ENCODE results near the gene ARHGEF7.

Gene ARHGEF7

GRCh38 chr13:111202156-111202621, 87.1 kb downstream of the ARHGEF7 start:
- DNase-seq (ENCODE audit: low spot score): no peak

GRCh38 chr13:111202745-111203144, 87.6 kb downstream of the ARHGEF7 start:
- peak; percentile 58 for DNase-seq (ENCODE audit: low spot score)

- no peak for DNase-seq (ENCODE audit: low spot score)
Measured at GRCh38 chr13:111203736-111204389, 88.8 kb downstream of the ARHGEF7 start.

DNA sequence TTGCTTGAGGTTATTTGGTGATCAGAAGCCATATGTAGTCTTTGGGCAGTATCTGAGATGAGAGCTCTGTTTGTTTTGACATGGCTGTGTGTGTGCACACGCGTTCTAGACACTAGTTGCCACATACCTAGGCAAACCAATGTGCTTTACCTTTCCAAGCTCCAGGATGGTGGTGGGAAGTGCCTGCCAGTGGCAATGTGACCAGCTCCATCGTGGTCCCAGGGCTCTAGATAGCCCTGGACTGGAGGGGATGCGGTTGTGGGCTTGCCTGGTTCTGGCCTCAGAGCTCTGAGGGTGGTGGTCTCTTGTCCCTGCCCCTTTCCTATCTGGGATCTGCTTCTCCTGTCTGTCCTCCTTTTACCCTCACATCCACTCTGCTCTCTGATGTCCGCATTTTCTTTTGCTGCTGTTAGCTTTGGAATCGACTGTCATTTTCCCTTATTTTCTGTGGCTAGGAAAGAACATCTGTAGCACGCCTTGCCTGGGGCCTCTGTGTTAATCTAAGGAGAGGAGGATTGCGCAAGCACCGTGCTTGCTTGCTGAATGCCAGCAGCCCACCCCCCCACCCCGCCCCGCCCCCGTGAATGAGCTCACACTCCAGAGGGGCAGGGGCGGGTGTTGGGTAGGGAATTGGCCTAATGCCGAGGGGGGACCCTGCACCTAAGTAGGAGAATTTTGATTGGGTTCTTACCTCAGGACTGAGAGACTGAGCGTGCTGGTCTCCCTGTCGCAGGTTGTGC, 89.5 kb downstream of the ARHGEF7 start:
- peak; percentile 48 for DNase-seq (ENCODE audit: low spot score)

GRCh38 chr13:111206148-111206547, 91.0 kb downstream of the ARHGEF7 start:
- DNase-seq (ENCODE audit: low spot score): no peak

DNA sequence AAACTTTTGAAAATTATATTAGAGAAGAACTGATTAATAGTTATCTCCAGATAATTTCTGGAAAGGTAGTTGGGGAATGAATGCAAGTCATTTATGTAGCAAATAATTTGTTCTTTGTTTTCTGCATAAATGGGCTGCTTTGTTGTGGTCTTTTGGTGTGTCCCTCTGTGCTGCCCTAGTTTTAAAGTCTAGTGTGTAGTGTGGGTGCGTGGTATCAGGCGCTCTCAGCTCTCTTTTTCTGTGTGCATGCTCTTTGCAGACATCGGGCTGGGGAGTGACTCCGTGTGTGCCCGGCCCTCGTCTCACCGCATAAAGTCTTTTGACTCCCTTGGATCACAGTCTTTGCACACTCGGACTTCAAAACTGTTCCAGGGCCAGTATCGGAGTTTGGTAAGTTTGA, 94.5 kb downstream of the ARHGEF7 start:
- DNase-seq (ENCODE audit: low spot score): no peak

- no peak for DNase-seq (ENCODE audit: low spot score)
Measured at GRCh38 chr13:111210091-111210490, 95.0 kb downstream of the ARHGEF7 start.

GRCh38 chr13:111210544-111211469, 95.7 kb downstream of the ARHGEF7 start:
- DNase-seq (ENCODE audit: low spot score): peak; percentile 90

- no peak for DNase-seq (ENCODE audit: low spot score)
Measured at GRCh38 chr13:111211789-111212516, 96.8 kb downstream of the ARHGEF7 start.

DNA sequence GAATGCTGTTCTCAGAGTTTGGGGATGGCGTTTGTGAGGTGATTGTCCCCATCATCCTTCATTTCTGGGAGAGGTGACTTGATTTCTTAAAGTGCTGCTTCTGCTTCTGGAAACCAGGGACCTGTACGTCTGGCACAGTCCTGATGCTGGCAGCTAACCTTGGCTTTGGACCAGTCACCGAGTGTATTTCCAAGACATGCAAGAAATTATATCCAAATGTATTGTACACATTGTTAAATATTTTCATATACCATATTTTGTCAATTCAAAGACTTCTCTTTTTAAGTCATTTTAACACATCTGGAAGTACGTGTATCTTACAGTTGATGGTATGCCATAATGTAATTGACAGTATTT, 97.4 kb downstream of the ARHGEF7 start:
- DNase-seq (ENCODE audit: low spot score): no peak

- no peak for DNase-seq (ENCODE audit: low spot score)
Measured at GRCh38 chr13:111213964-111214726, 99.0 kb downstream of the ARHGEF7 start.

GRCh38 chr13:111215081-111216047, 100.3 kb downstream of the ARHGEF7 start:
- no peak for DNase-seq (ENCODE audit: low spot score)

GRCh38 chr13:111216166-111216960, 101.3 kb downstream of the ARHGEF7 start:
- no peak for DNase-seq (ENCODE audit: low spot score)

DNA sequence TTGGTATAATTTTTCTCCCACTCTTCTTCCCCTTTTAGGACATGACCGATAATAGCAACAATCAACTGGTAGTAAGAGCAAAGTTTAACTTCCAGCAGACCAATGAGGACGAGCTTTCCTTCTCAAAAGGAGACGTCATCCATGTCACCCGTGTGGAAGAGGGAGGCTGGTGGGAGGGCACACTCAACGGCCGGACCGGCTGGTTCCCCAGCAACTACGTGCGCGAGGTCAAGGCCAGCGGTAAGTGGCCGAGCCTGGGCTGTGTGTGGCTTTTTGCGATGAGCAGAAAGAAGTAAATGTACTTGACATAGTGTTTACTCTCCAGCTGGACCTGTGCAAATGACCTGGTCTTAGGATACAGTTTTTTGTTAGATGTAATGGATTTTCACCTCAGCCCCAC, 102.5 kb downstream of the ARHGEF7 start:
- DNase-seq (ENCODE audit: low spot score): no peak

- DNase-seq (ENCODE audit: low spot score): peak; percentile 76
Measured at GRCh38 chr13:111219280-111219679, 104.2 kb downstream of the ARHGEF7 start.

DNA sequence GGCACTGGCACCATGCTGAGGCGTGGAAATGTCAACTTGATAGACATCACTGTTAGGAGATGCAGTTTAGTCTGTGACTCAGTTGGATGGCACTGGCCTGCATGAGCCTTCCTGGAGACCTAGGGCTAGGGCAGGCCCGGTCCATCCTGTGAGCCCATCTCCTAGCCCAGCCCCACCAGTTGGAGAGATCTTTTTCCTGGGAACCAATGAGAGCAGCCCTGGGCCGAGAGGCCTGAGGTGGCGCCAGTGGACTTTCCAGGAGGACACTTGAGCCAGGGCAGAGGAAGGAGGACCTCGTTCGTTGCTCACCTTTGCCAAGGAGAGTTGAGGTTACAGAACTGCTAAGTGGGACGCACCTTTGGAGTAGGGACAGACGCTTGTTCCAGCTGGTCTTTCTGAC, 104.8 kb downstream of the ARHGEF7 start:
- no peak for DNase-seq (ENCODE audit: low spot score)

GRCh38 chr13:111225166-111225565, 110.1 kb downstream of the ARHGEF7 start:
- DNase-seq (ENCODE audit: low spot score): no peak

- no peak for DNase-seq (ENCODE audit: low spot score)
Measured at GRCh38 chr13:111225810-111226546, 110.9 kb downstream of the ARHGEF7 start.

All from AG08396 (cell line).